Measurements from ENCODE around the gene RAB22A. TPM values are rescaled to one million over a fixed set of nuclear protein-coding genes. Genes with fewer than 3 reads are reported as not detected.

The RAB22A gene
- total and polyA plus RNA-seq, 2 donors (not counting 1 experiment from before 2014, with no cell fraction given), result 13.7 to 20.6 TPM

GRCh38 chr20:58277107-58277506 is 32.4 kb upstream of the RAB22A start:
- Histone ChIP-seq H3K9ac (ENCODE audit: insufficient read depth, low read length) (no peak overlapping the region), H3K27ac (ENCODE audit: insufficient read depth, low read length) (no peak overlapping the region), H3K4me2 (ENCODE audit: extremely low read depth, insufficient read depth, low read length) (no peak overlapping the region), H3K36me3 (ENCODE audit: control insufficient read depth, insufficient read depth, low read length) (no peaks in the 10 kb centered on the region), H3K79me2 (ENCODE audit: control insufficient read depth, insufficient read depth, low read length) (peaks cover 2% of the 10 kb centered on the region), H3K9me3 (ENCODE audit: control insufficient read depth, insufficient read depth, low read depth, low read length) (no peaks in the 10 kb centered on the region), H2AFZ (ENCODE audit: low read length) (no peak overlapping the region), H3K27me3 (ENCODE audit: control insufficient read depth, insufficient read depth, low read length) (no peaks in the 10 kb centered on the region), H4K20me1 (ENCODE audit: control insufficient read depth, extremely low read depth, insufficient read depth, low read length) (no peaks in the 10 kb centered on the region), H3K4me3 (replicated peaks in 1 of 4; ENCODE audit: control extremely low read depth in 1 of 4, insufficient read depth in 1 of 4, low read depth in 3 of 4, low read length in 4 of 4) (no peak overlapping the region), H3K4me1 (ENCODE audit: control insufficient read depth, extremely low read depth, insufficient read depth, low read length) (no peaks in the 10 kb centered on the region)
- TF ChIP-seq CTCF (conservative IDR thresholded peaks at IDR 0.05 in 1 of 2, IDR thresholded peaks at IDR 0.05 in 1 of 2; ENCODE audit: low read depth in 1 of 2, low read length in 2 of 2), result no peak
- TF ChIP-seq EZH2 (IDR thresholded peaks at IDR 0.05; ENCODE audit: low read length, missing control alignments), result no peak
- DNase-seq (ENCODE audit: low read depth in 2 of 2), result no peak

GRCh38 chr20:58277578-58278472 is 31.7 kb upstream of the RAB22A start:
- no peak overlapping the region for H3K9ac ChIP-seq (ENCODE audit: insufficient read depth, low read length)
- no peak overlapping the region for H3K4me3 ChIP-seq (replicated peaks in 1 of 4; ENCODE audit: control extremely low read depth in 1 of 4, insufficient read depth in 1 of 4, low read depth in 3 of 4, low read length in 4 of 4)
- H3K9me3 ChIP-seq (ENCODE audit: control insufficient read depth, insufficient read depth, low read depth, low read length), result no peaks in the 10 kb centered on the region
- H3K27me3 ChIP-seq (ENCODE audit: control insufficient read depth, insufficient read depth, low read length), result no peaks in the 10 kb centered on the region
- H3K36me3 ChIP-seq (ENCODE audit: control insufficient read depth, insufficient read depth, low read length), result no peaks in the 10 kb centered on the region
- DNase-seq (ENCODE audit: low read depth in 2 of 2), result no peak
- TF ChIP-seq CTCF (conservative IDR thresholded peaks at IDR 0.05 in 1 of 2, IDR thresholded peaks at IDR 0.05 in 1 of 2; ENCODE audit: low read depth in 1 of 2, low read length in 2 of 2) (no peak), EZH2 (IDR thresholded peaks at IDR 0.05; ENCODE audit: low read length, missing control alignments) (no peak)
- no peaks in the 10 kb centered on the region for H3K4me1 ChIP-seq (ENCODE audit: control insufficient read depth, extremely low read depth, insufficient read depth, low read length)
- H2AFZ ChIP-seq (ENCODE audit: low read length), result no peak overlapping the region
- peaks cover 2% of the 10 kb centered on the region for H3K79me2 ChIP-seq (ENCODE audit: control insufficient read depth, insufficient read depth, low read length)
- H3K4me2 ChIP-seq (ENCODE audit: extremely low read depth, insufficient read depth, low read length), result no peak overlapping the region
- H4K20me1 ChIP-seq (ENCODE audit: control insufficient read depth, extremely low read depth, insufficient read depth, low read length), result no peaks in the 10 kb centered on the region
- H3K27ac ChIP-seq (ENCODE audit: insufficient read depth, low read length), result no peak overlapping the region

GRCh38 chr20:58286729-58287128 is 22.8 kb upstream of the RAB22A start:
- Histone ChIP-seq H4K20me1 (ENCODE audit: control insufficient read depth, extremely low read depth, insufficient read depth, low read length) (no peaks in the 10 kb centered on the region), H3K9ac (ENCODE audit: insufficient read depth, low read length) (no peak overlapping the region), H3K36me3 (ENCODE audit: control insufficient read depth, insufficient read depth, low read length) (peaks cover 2% of the 10 kb centered on the region), H3K4me1 (ENCODE audit: control insufficient read depth, extremely low read depth, insufficient read depth, low read length) (no peaks in the 10 kb centered on the region), H3K4me2 (ENCODE audit: extremely low read depth, insufficient read depth, low read length) (no peak overlapping the region), H2AFZ (ENCODE audit: low read length) (no peak overlapping the region), H3K4me3 (replicated peaks in 1 of 4; ENCODE audit: control extremely low read depth in 1 of 4, insufficient read depth in 1 of 4, low read depth in 3 of 4, low read length in 4 of 4) (no peak overlapping the region), H3K27ac (ENCODE audit: insufficient read depth, low read length) (no peak overlapping the region), H3K79me2 (ENCODE audit: control insufficient read depth, insufficient read depth, low read length) (peaks cover 4% of the 10 kb centered on the region), H3K27me3 (ENCODE audit: control insufficient read depth, insufficient read depth, low read length) (no peaks in the 10 kb centered on the region), H3K9me3 (ENCODE audit: control insufficient read depth, insufficient read depth, low read depth, low read length) (no peaks in the 10 kb centered on the region)
- no peak for DNase-seq (ENCODE audit: low read depth in 2 of 2)
- TF ChIP-seq EZH2 (IDR thresholded peaks at IDR 0.05; ENCODE audit: low read length, missing control alignments) (no peak), CTCF (conservative IDR thresholded peaks at IDR 0.05 in 1 of 2, IDR thresholded peaks at IDR 0.05 in 1 of 2; ENCODE audit: low read depth in 1 of 2, low read length in 2 of 2) (no peak)
